Testis (tissue), 3 donors: Measurements from ENCODE around the gene TYK2. TPM values are rescaled to one million over a fixed set of nuclear protein-coding genes. Genes with fewer than 3 reads are reported as not detected.

Experiments used
- DNase-seq: peaks from one replicate; pipeline ENCODE4 v3.0.0-alpha.2; 2019
- H3K27ac ChIP-seq, 2 donors: fragments of 200-600 bp; sonication (generic); one replicate each; pipeline ENCODE4 v1.5.1; 2019
- H3K27me3 ChIP-seq: fragments of 200-600 bp; sonication (generic); one replicate; pipeline ENCODE4 v1.5.1; 2019
- H3K36me3 ChIP-seq: fragments of 200-600 bp; sonication (generic); one replicate; pipeline ENCODE4 v1.5.1; 2017; ENCODE audit warnings: low read depth; ENCODE audit errors: missing control alignments
- H3K4me1 ChIP-seq: fragments of 200-600 bp; sonication (generic); one replicate; pipeline ENCODE4 v1.5.1; 2019
- H3K4me3 ChIP-seq, 2 donors: fragments of 200-600 bp; sonication (generic); one replicate each; pipeline ENCODE4 v1.5.1; 2017 to 2019
- H3K9me3 ChIP-seq: fragments of 200-600 bp; sonication (generic); one replicate; pipeline ENCODE4 v1.5.1; 2017
- CTCF ChIP-seq, 3 experiments: fragments of 450-650 bp in 2 of 3; fragments of 200-600 bp in 1 of 3; sonication (generic) in 1 of 3; IDR thresholded peaks; one replicate each; pipeline ENCODE4 v1.5.1; 2016 to 2019; ENCODE audit warnings: antibody characterized with exemption in 3 of 3, mild to moderate bottlenecking in 2 of 3, moderate library complexity in 1 of 3
- POLR2A ChIP-seq: fragments of 450-650 bp; IDR thresholded peaks from one replicate; pipeline ENCODE4 v1.6.1; 2017; ENCODE audit warnings: antibody characterized with exemption, mild to moderate bottlenecking, moderate library complexity
- WGBS, 2 donors: methylation state at CpG; one replicate each; pipeline ENCODE4 v1.1.5; 2018; 5-methylcytosine and 5-hydroxymethylcytosine counted together
- intact Hi-C: fragments of 100-400 bp; cut with DNase I; formaldehyde crosslinking; loops from one replicate; pipeline ENCODE4 v1.15.1; 2023; ENCODE audit warnings: low total_unique reads
- polyA plus RNA-seq: library from polyadenylated mRNA; stranded (reverse); fragments of 350-450 nt; fragmentation: Illumina TruSeq; extraction: RNeasy Lipid Tissue Mini Kit (QIAGEN cat#74804); gene quantifications from one replicate; pipeline ENCODE4 v1.2.3, GENCODE V29; 2014; ENCODE audit warnings: low read depth, low replicate concordance; ENCODE audit not compliant: insufficient read depth
- total RNA-seq, 2 donors: library from RNA; depleted of rRNA; stranded (reverse); fragments of >200 nt; gene quantifications; one replicate each; pipeline ENCODE4 v1.2.3, GENCODE V29; 2016

TYK2 gene
- total and polyA plus RNA-seq, 3 donors from 2014 or later, result 47.6 to 113 (median 112) TPM

DNA sequence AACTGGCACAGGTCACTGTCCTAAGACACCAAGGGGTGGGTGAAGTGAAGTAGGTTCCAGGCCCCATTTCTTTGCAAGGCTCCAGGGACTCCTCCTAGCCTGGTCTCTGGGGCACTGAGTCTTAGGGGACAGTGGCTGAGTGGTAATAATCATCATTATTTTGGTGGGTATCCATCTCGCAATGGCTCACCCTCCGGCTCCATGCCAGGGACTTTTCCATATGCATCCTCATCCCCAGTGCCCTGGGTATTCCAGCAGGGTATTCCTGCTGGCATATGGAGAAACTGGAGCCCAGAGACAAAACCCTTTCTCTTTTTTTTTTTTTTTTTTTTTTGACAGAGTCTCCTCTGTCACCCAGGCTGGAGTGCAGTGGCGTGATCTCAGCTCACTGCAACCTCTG is 42.5 kb upstream of the TYK2 start:
- TF ChIP-seq CTCF (IDR thresholded peaks at IDR 0.05), result no peak
- no peak for TF ChIP-seq POLR2A
- peaks cover 10% of the 10 kb centered on the region for H3K4me1 ChIP-seq
- no peaks in the 10 kb centered on the region for H3K27me3 ChIP-seq
- H3K4me3 ChIP-seq, result no peak overlapping the region
- WGBS, 2 donors, result 67% methylated on average over 3 of the region's 3 CpGs; no CpG with 5 or more reads in 1 of the 2 donors
- no peak for DNase-seq
- H3K27ac ChIP-seq, result no peak overlapping the region
- intact Hi-C loops, result no loop called here
- no peaks in the 10 kb centered on the region for H3K9me3 ChIP-seq
- H3K36me3 ChIP-seq, result no peaks in the 10 kb centered on the region

GRCh38 chr19:10422046-10422461 is 41.7 kb upstream of the TYK2 start:
- Histone ChIP-seq H3K27me3 (no peaks in the 10 kb centered on the region), H3K4me1 (peaks cover 10% of the 10 kb centered on the region), H3K4me3 (no peak overlapping the region), H3K9me3 (no peaks in the 10 kb centered on the region), H3K36me3 (no peaks in the 10 kb centered on the region), H3K27ac (no peak overlapping the region)
- TF ChIP-seq POLR2A, result no peak
- TF ChIP-seq CTCF (IDR thresholded peaks at IDR 0.05), result no peak
- no peak for DNase-seq
- intact Hi-C loops, result no loop called here
- WGBS, 2 donors, result 43 to 60% methylated on average over 4 of the region's 4 CpGs

DNA sequence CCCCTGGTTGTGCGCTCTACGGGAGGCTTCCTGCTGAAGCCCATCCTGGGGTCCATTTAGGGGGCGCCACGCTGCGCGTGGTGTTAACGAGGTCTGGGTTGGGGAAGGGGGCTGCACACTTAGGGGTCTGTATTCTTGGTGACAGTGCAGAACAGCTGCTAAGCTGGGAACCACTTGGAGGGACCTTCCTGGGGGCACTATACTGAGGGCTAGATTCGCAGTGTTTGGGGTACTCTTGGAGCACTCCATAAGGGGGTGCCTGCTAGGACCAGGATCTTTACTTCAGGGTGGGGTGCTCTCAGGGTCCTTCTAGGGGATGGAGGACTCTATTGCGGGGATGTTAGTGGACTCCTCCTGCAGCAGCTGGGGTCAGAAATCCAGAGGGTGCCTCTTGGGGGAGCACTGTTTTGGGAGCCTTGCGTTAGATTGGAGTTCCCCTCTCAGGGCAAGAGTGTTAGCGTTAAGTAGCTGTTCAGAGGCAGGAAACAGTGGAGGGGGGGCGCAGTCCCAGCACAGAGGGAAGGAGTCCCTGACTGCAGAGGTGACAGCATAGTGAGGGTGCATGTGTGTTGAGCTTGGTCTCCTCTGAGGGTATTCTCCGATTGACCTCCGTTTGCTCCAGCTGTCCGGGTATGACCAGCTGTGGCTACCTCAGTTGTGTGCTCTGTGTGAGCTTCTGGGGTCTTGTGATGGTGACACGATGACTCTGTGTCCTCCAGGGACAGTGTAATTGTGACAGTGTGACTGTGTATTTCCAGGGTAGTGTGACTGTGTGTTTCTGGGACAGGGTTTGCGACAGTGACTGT is 41.1 kb upstream of the TYK2 start:
- 13 to 17% methylated on average over 15 to 17 of the region's 17 CpGs for WGBS, 2 donors
- TF ChIP-seq POLR2A, result no peak

DNA sequence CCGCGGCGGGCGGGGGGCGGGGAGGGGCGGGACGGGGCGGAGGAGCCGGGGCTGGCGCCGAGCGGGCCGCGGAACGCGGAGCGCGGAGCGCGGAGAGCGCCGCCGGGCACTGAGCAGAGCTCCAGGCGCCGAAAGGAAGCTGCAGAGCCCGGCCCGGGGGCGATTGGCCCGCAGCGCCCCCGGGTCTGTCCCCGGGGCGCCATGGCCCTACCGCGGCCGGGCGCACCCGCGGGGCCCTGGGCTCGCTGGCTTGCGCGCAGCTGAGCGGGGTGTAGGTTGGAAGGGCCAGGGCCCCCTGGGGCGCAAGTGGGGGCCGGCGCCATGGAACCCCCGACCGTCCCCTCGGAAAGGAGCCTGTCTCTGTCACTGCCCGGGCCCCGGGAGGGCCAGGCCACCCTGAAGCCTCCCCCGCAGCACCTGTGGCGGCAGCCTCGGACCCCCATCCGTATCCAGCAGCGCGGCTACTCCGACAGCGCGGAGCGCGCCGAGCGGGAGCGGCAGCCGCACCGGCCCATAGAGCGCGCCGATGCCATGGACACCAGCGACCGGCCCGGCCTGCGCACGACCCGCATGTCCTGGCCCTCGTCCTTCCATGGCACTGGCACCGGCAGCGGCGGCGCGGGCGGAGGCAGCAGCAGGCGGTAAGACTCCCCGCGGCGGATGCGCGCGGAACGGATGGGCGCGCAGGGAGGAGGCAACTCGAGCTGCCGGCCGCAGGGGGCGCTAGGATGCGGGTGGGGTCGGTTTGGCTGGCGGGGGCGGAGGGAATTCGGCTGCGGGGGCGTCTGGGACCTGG is 40.3 kb upstream of the TYK2 start, which contains the start of gene PDE4A:
PDE4A (plus strand) TSS at position 95 of the 796 bp plus-strand sequence; CDS start at position 322, 227 bp downstream.
- Histone ChIP-seq H3K36me3 (no peaks in the 10 kb centered on the region), H3K9me3 (no peaks in the 10 kb centered on the region), H3K27me3 (no peaks in the 10 kb centered on the region), H3K27ac (no peak within 1 kb of the TSS), H3K4me3 (peak within 1 kb of the TSS; percentile 1 to 45), H3K4me1 (peaks cover 10% of the 10 kb centered on the region)
- TF ChIP-seq CTCF (IDR thresholded peaks at IDR 0.05), result peak in 1 of 3 experiments; percentile 19
- TF ChIP-seq POLR2A, result no peak
- 0 to 1% methylated on average over 10 to 65 of the region's 104 CpGs for WGBS, 2 donors
- no peak for DNase-seq
- intact Hi-C loops, result no loop called here

More for the DNA sequence above, 41.1 kb upstream of the TYK2 start:
- H3K9me3 ChIP-seq, result no peaks in the 10 kb centered on the region
- H3K4me3 ChIP-seq, result peak overlapping the region in 1 of 2 donors; percentile 45
- H3K4me1 ChIP-seq, result peaks cover 10% of the 10 kb centered on the region
- H3K27me3 ChIP-seq, result no peaks in the 10 kb centered on the region
- no peak for DNase-seq
- H3K27ac ChIP-seq, result no peak overlapping the region
- intact Hi-C loops, result no loop called here
- H3K36me3 ChIP-seq, result no peaks in the 10 kb centered on the region
